GM08714 (cell line): ENCODE results near the gene ZNF763.
A peak's percentile ranks its signal among the peaks of the same experiment; 100 is the strongest.
"Not testable (repeated sequence)": the region's sequence is repeated elsewhere in the genome, so short reads cannot be mapped to it uniquely, and the experiment has no call there.

Experiments
- H3K4me3 ChIP-seq: fragments of 200-500 bp; sonication (Bioruptor generic); 2 replicates; pipeline ENCODE4 v1.5.1; 2014; ENCODE audit warnings: mild to moderate bottlenecking, low read length, inconsistent platforms
- ZNF274 ChIP-seq: IDR thresholded peaks from 2 replicates; pipeline ENCODE4 v1.6.1; 2012; ENCODE audit warnings: mild to moderate bottlenecking, low read depth, low read length

Gene ZNF763

GRCh38 chr19:11949201-11949600, 15.6 kb upstream of the ZNF763 start:
- no peak for TF ChIP-seq ZNF274
- H3K4me3 ChIP-seq: no peak overlapping the region

DNA sequence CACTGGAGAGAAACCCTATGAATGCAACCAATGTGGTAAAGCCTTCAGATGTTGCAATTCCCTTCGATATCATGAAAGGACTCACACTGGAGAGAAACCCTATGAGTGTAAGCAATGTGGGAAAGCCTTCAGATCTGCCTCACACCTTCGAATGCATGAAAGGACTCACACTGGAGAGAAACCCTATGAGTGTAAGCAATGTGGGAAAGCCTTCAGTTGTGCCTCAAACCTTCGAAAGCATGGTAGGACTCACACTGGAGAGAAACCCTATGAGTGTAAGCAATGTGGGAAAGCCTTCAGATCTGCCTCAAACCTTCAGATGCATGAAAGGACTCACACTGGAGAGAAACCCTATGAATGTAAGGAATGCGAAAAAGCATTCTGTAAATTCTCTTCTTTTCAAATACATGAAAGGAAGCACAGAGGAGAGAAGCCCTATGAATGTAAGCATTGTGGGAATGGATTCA, 15.2 kb upstream of the ZNF763 start:
- not testable (repeated sequence) for H3K4me3 ChIP-seq
- TF ChIP-seq ZNF274: peak; percentile 53; the same call in 1 of the 2 replicates

GRCh38 chr19:11950312-11950711, 14.5 kb upstream of the ZNF763 start:
- no peak overlapping the region for H3K4me3 ChIP-seq
- TF ChIP-seq ZNF274: 0 out of 2 replicates have a peak, but pooled peaks have one; percentile 43

- H3K4me3 ChIP-seq: no peak overlapping the region
- no peak for TF ChIP-seq ZNF274
These were observed 1.1 kb upstream of the ZNF763 start for GRCh38 chr19:11963566-11964355.

DNA sequence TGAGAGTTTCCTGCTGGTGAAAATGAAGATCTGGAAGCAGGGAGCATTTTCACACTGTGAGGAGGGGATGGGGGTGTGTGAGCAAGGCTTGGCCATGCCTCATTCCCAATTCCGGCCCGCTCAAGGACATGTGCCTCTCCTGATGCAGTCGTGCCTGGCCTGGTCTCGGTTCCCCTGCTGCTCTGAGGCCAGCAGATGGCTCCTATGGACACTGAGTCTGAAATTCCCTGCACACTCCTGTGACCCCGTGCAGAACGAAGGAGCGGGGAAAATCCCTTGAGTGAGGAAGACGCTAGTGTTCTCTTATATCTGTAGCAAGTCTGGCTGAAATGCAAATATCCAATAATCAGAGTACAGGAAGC, 363 bp upstream of the ZNF763 start:
- no peak for TF ChIP-seq ZNF274
- peak overlapping the region; percentile 8; the same call in 1 of the 2 replicates for H3K4me3 ChIP-seq

DNA sequence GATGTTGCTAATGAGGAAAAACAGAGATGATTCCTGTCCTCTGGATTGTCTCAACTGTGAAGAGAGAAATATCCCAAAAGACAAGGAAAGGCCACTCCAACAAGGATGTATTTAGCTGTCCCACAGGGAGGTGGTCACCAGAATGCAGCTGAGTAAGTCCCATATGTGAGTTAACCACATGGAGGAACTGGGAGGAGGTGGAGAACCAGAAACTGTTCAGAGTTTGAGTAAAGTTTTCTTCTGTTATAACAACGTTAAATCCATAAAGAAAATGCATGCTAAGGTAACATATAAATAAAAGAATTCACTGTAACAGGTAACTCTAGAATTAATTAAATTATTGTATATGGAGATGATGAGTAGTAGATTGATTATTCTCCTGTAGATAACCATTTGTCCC, 5.3 kb downstream of the ZNF763 start:
- H3K4me3 ChIP-seq: no peak overlapping the region
- TF ChIP-seq ZNF274: no peak

DNA sequence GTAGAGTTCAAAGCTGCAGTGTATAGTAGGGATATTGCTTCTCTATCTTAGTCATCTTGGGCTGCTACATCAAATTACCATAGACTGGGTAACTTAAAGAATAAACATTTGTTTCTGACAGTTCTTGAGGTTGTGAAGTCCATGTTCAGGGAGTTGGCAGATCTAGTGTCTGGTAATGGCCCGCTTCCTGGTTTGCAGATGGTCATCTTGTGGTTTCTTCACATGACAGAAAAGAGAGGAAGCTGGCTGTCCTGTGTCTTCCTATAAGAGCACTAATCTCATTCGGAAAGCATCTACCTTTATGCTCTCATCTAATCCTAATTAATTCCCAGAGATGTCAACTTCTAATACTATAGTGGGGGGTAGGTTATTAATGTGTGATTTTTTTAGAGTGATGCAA, 6.2 kb downstream of the ZNF763 start:
- H3K4me3 ChIP-seq: no peak overlapping the region
- no peak for TF ChIP-seq ZNF274

- no peak overlapping the region for H3K4me3 ChIP-seq
- no peak for TF ChIP-seq ZNF274
These were observed 8.4 kb downstream of the ZNF763 start for GRCh38 chr19:11973019-11973810.

- H3K4me3 ChIP-seq: no peak overlapping the region
- TF ChIP-seq ZNF274: peak; percentile 36; the same call in 1 of the 2 replicates
These were observed 13.8 kb downstream of the ZNF763 start for GRCh38 chr19:11978492-11979100.

- H3K4me3 ChIP-seq: no peak overlapping the region
- TF ChIP-seq ZNF274: 0 out of 2 replicates have a peak, but pooled peaks have one; percentile 7
These were observed 14.7 kb downstream of the ZNF763 start for GRCh38 chr19:11979527-11979926.

GRCh38 chr19:11982526-11982925, 17.7 kb downstream of the ZNF763 start:
- no peak overlapping the region for H3K4me3 ChIP-seq
- TF ChIP-seq ZNF274: no peak

GRCh38 chr19:11984986-11985385, 20.1 kb downstream of the ZNF763 start:
- no peak overlapping the region for H3K4me3 ChIP-seq
- TF ChIP-seq ZNF274: no peak

DNA sequence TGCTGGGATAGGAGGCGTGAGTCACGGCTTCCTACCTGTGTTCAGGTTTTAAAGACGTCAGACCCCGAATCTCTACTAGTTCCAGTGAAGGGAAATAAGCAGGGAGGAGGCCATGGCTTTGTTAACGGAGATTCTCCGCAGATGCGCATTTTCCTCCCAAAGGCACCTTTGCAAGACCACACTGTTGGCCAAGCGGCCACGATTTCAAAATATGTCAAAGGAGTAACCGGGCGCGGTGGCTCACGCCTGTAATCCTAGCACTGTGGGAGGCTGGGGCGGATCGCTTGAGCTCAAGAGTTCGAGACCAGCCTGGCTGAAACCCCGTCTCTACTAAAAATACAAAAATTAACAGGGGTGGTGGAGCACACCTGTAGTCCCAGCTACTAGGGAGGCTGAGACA, 21.9 kb downstream of the ZNF763 start:
- TF ChIP-seq ZNF274: no peak

DNA sequence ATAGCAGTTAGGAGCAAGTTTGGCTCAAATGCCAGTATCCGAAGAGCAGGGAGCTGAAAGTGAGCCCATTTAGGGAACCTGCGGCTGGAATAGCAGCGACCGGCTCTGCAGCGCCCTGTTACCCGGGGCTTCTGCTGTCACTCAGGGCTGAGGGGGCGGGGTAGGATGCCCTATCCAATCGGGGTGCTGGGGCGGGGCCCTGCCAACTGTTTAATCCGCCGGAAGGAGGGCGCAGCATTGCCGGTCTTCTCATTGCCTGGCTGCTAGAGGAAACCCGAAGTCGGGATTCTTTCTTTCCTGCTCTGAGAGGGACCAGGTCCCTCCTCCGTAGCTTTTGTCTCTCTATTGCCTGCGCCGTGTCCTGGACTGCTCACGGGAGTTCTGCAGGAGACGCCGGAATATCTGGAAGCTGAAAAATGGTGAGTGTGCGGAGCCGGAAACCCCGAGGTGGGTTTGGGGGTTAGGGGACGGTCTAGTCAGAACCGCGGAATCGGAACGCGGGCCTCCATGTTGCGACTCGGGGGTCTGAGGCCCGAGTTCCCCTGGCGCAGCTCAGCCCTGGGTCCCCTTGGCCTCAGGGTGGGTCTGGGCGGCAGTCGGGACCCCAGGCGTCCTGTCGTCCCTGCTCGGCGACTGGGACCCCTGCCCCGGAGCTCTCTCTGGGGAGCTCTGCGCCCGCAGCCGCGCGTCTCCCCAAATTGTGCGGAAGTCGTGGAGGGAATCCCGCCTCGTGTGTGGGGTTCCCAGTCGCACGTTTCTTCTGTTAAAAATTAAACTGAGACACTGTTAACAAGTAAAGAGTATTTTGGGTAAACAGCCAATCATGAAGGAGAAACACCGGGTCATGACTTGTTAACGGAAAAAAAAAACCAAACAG, 22.8 kb downstream of the ZNF763 start:
- H3K4me3 ChIP-seq: peak overlapping the region; percentile 91
- no peak for TF ChIP-seq ZNF274

More for the DNA sequence above, 21.9 kb downstream of the ZNF763 start:
- no peak overlapping the region; the same call in 1 of the 2 replicates for H3K4me3 ChIP-seq

- TF ChIP-seq ZNF274: no peak
- H3K4me3 ChIP-seq: peak overlapping the region; percentile 91; the same call in 1 of the 2 replicates
These were observed 24.2 kb downstream of the ZNF763 start for GRCh38 chr19:11989112-11989456.

GRCh38 chr19:11991921-11992320, 27.1 kb downstream of the ZNF763 start:
- not testable (repeated sequence) for H3K4me3 ChIP-seq
